ENCODE results near the gene STXBP4.

STXBP4 gene

GRCh38 chr17:54971147-54971546, 2.6 kb downstream of the STXBP4 start:
- no peak for DNase-seq (ENCODE audit: low read depth)

GRCh38 chr17:54971901-54972300, 3.3 kb downstream of the STXBP4 start:
- no peak for DNase-seq (ENCODE audit: low read depth)

- DNase-seq (ENCODE audit: low read depth), result no peak
These were observed 4.0 kb downstream of the STXBP4 start for GRCh38 chr17:54972406-54973138.

- DNase-seq (ENCODE audit: low read depth), result no peak
These were observed 6.2 kb downstream of the STXBP4 start for GRCh38 chr17:54974759-54975158.

GRCh38 chr17:54976316-54976715, 7.8 kb downstream of the STXBP4 start:
- DNase-seq (ENCODE audit: low read depth), result no peak

GRCh38 chr17:54977744-54978143, 9.2 kb downstream of the STXBP4 start:
- DNase-seq (ENCODE audit: low read depth), result no peak

GRCh38 chr17:54979657-54980056, 11.1 kb downstream of the STXBP4 start:
- DNase-seq (ENCODE audit: low read depth), result no peak

- no peak for DNase-seq (ENCODE audit: low read depth)
These were observed 11.8 kb downstream of the STXBP4 start for GRCh38 chr17:54980375-54980774.

- peak; percentile 90 for DNase-seq (ENCODE audit: low read depth)
These were observed 13.8 kb downstream of the STXBP4 start for GRCh38 chr17:54982399-54982798.

GRCh38 chr17:54983260-54983659, 14.7 kb downstream of the STXBP4 start:
- no peak for DNase-seq (ENCODE audit: low read depth)

- peak; percentile 48 for DNase-seq (ENCODE audit: low read depth)
These were observed 16.9 kb downstream of the STXBP4 start for GRCh38 chr17:54985476-54985875.

GRCh38 chr17:54990118-54990517, 21.6 kb downstream of the STXBP4 start:
- DNase-seq (ENCODE audit: low read depth), result no peak

- DNase-seq (ENCODE audit: low read depth), result no peak
These were observed 23.0 kb downstream of the STXBP4 start for GRCh38 chr17:54991567-54991966.

- DNase-seq (ENCODE audit: low read depth), result peak; percentile 54
These were observed 24.5 kb downstream of the STXBP4 start for GRCh38 chr17:54992797-54993639.

GRCh38 chr17:54996441-54996840, 27.9 kb downstream of the STXBP4 start:
- no peak for DNase-seq (ENCODE audit: low read depth)

- DNase-seq (ENCODE audit: low read depth), result no peak
These were observed 33.9 kb downstream of the STXBP4 start for GRCh38 chr17:55002458-55002857.

- no peak for DNase-seq (ENCODE audit: low read depth)
These were observed 35.9 kb downstream of the STXBP4 start for GRCh38 chr17:55004484-55004883.

- peak; percentile 28 for DNase-seq (ENCODE audit: low read depth)
These were observed 37.0 kb downstream of the STXBP4 start for GRCh38 chr17:55005520-55005919.

GRCh38 chr17:55023626-55024025, 55.1 kb downstream of the STXBP4 start:
- DNase-seq (ENCODE audit: low read depth), result peak; percentile 19

GRCh38 chr17:55037828-55038227, 69.3 kb downstream of the STXBP4 start:
- DNase-seq (ENCODE audit: low read depth), result peak; percentile 7

- peak; percentile 12 for DNase-seq (ENCODE audit: low read depth)
These were observed 69.7 kb downstream of the STXBP4 start for GRCh38 chr17:55038291-55038690.

- DNase-seq (ENCODE audit: low read depth), result no peak
These were observed 72.0 kb downstream of the STXBP4 start for GRCh38 chr17:55040611-55041010.

GRCh38 chr17:55053855-55054254, 85.3 kb downstream of the STXBP4 start:
- DNase-seq (ENCODE audit: low read depth), result peak; percentile 8
